HepG2 (cell line): ENCODE measurements around the gene PACS1. TPM values are rescaled to one million over a fixed set of nuclear protein-coding genes. Genes with fewer than 3 reads are reported as not detected.

Source experiments
- ATAC-seq: fragments of 200-7000 bp; cut with Tn5 transposase; 3 replicates; pipeline ENCODE4 v1.9.1; 2020; ENCODE audit warnings: mild to moderate bottlenecking, moderate library complexity
- BruUV-seq: library from RNA; stranded (reverse); fragments of 400-500 nt; replicated peaks from 2 replicates; lab custom pipeline; 2021; lab: Mats Ljungman, UMichigan
- CTCF ChIA-PET: fragments of 300-600 bp; formaldehyde crosslinking; extraction: SDS; loops from one replicate; lab custom pipeline; 2021; ENCODE audit warnings: low total read pairs, inconsistent platforms, low intra/inter-chr PET ratio; lab: Yijun Ruan, JAX
- POLR2A ChIA-PET: fragments of 350-600 bp; sonication (Branson Sonifier 250); formaldehyde crosslinking; loops from one replicate; lab custom pipeline; 2020; ENCODE audit warnings: antibody characterized with exemption, inconsistent platforms; lab: Yijun Ruan, JAX
- DNase-seq: peaks from one replicate; pipeline ENCODE4 v3.0.0-alpha.2; 2015; ENCODE audit warnings: low spot score
- FAIRE-seq: peaks from 3 replicates; lab custom pipeline; 2011; peaks lifted over from hg19 to GRCh38; lab: Jason Lieb, UNC
- H2AFZ ChIP-seq: one replicate; pipeline ENCODE4 v1.6.1; 2011; ENCODE audit warnings: low read length, inconsistent platforms
- H3K27ac ChIP-seq: fragments of 300-600 bp; 3 replicates; pipeline ENCODE4 v1.8.0; 2011; ENCODE audit warnings: mixed run types, mild to moderate bottlenecking, mixed read lengths, low read length, inconsistent platforms; ENCODE audit not compliant: insufficient read depth; ENCODE audit errors: extremely low read length
- H3K27me3 ChIP-seq, 2 experiments: fragments of 200-600 bp in 1 of 2; 2 replicates in 1 of 2; 3 replicates in 1 of 2; pipeline versions ENCODE4 v1.6.0 to v1.8.0; 2011; ENCODE audit warnings: low read length in 2 of 2, mild to moderate bottlenecking in 2 of 2, moderate library complexity in 2 of 2, inconsistent platforms in 1 of 2; ENCODE audit not compliant: insufficient read depth in 2 of 2, control insufficient read depth in 1 of 2
- H3K36me3 ChIP-seq, 2 experiments: fragments of 200-600 bp in 1 of 2; replicated peaks in 1 of 2; 2 replicates in 1 of 2; 3 replicates in 1 of 2; pipeline versions ENCODE4 v1.5.1 to v1.8.0; 2011; ENCODE audit warnings: low read length in 2 of 2, inconsistent platforms in 1 of 2; ENCODE audit not compliant: insufficient read depth in 2 of 2, control insufficient read depth in 1 of 2
- H3K4me1 ChIP-seq: 2 replicates; pipeline ENCODE4 v1.5.1; 2012; ENCODE audit warnings: low read length, inconsistent platforms; ENCODE audit not compliant: insufficient read depth
- H3K4me2 ChIP-seq: 2 replicates; pipeline ENCODE4 v1.6.0; 2011; ENCODE audit warnings: low read depth, low read length, inconsistent platforms
- H3K4me3 ChIP-seq, 3 experiments: fragments of 200-600 bp in 1 of 3; sonication (generic), shearing (Covaris generic) in 1 of 3; replicated peaks in 1 of 3; 2 replicates each; pipeline ENCODE4 v1.5.1; 2011 to 2016; ENCODE audit warnings: low read length in 3 of 3, inconsistent platforms in 2 of 3, low read depth in 2 of 3, mild to moderate bottlenecking in 2 of 3, control low read depth in 1 of 3, mixed read lengths in 1 of 3; ENCODE audit not compliant: insufficient read depth in 1 of 3
- H3K79me2 ChIP-seq: one replicate; pipeline ENCODE4 v1.6.1; 2011; ENCODE audit warnings: low read length, inconsistent platforms; ENCODE audit not compliant: insufficient read depth
- H3K9ac ChIP-seq: 2 replicates; pipeline ENCODE4 v1.6.0; 2011; ENCODE audit warnings: mild to moderate bottlenecking, low read depth, low read length, inconsistent platforms; ENCODE audit not compliant: insufficient read depth
- H3K9me3 ChIP-seq: 2 replicates; pipeline ENCODE4 v1.5.1; 2012; ENCODE audit warnings: mild to moderate bottlenecking, low read length
- H4K20me1 ChIP-seq: 2 replicates; pipeline ENCODE4 v1.6.0; 2011; ENCODE audit warnings: inconsistent platforms, mild to moderate bottlenecking, low read length, moderate library complexity; ENCODE audit not compliant: insufficient read depth
- AGO2 ChIP-seq: fragments of 200-400 bp; formaldehyde crosslinking; optimal IDR thresholded peaks from 2 replicates; pipeline ENCODE3; 2017; ENCODE audit warnings: mild to moderate bottlenecking, low read depth, low read length, moderate library complexity
- ARID2 ChIP-seq: sonication (generic); formaldehyde crosslinking; IDR thresholded peaks from 2 replicates; pipeline ENCODE4 v1.8.1; 2022; ENCODE audit warnings: mild to moderate bottlenecking, missing genetic modification reagents, borderline replicate concordance
- CCDC6 ChIP-seq: sonication (generic); formaldehyde crosslinking; IDR thresholded peaks from 2 replicates; pipeline ENCODE4 v1.8.1; 2022; ENCODE audit warnings: mild to moderate bottlenecking, missing genetic modification reagents, moderate library complexity
- HOXA5 ChIP-seq: sonication (generic); formaldehyde crosslinking; IDR thresholded peaks from 2 replicates; pipeline ENCODE4 v1.4.0; 2020; ENCODE audit warnings: missing genetic modification reagents
- MAFF ChIP-seq: IDR thresholded peaks from 2 replicates; pipeline ENCODE4 v1.6.1; 2011; ENCODE audit warnings: low read depth, low read length, improper control_type of control experiment
- NFE2L2 ChIP-seq: fragments of 150-350 bp; IDR thresholded peaks from 2 replicates; pipeline ENCODE4 v1.6.1; 2014; ENCODE audit warnings: low read length
- POGZ ChIP-seq: sonication (generic); formaldehyde crosslinking; IDR thresholded peaks from 2 replicates; pipeline ENCODE4 v1.4.0; 2020; ENCODE audit warnings: mild to moderate bottlenecking, missing genetic modification reagents
- SRSF4 ChIP-seq: fragments of 200-400 bp; formaldehyde crosslinking; IDR thresholded peaks from one replicate; pipeline ENCODE4 v1.6.1; 2018; ENCODE audit warnings: mild to moderate bottlenecking, low read depth, low read length, moderate library complexity; ENCODE audit not compliant: poor library complexity, severe bottlenecking
- ZFY ChIP-seq: sonication (generic); formaldehyde crosslinking; IDR thresholded peaks from 2 replicates; pipeline ENCODE4 v1.4.0; 2020; ENCODE audit warnings: missing genetic modification reagents
- ZIK1 ChIP-seq: sonication (generic); formaldehyde crosslinking; IDR thresholded peaks from 2 replicates; pipeline ENCODE4 v1.5.0; 2020; ENCODE audit warnings: mild to moderate bottlenecking, low read depth, missing genetic modification reagents, borderline replicate concordance
- ZNF3 ChIP-seq: IDR thresholded peaks from 2 replicates; pipeline ENCODE4 v1.7.0; 2017; ENCODE audit warnings: inconsistent platforms
- ZNF329 ChIP-seq: sonication (generic); formaldehyde crosslinking; IDR thresholded peaks from 2 replicates; pipeline ENCODE4 v1.9.0; 2021; ENCODE audit warnings: low read depth, mild to moderate bottlenecking, missing genetic modification reagents
- ZNF343 ChIP-seq: sonication (generic); formaldehyde crosslinking; IDR thresholded peaks from 2 replicates; pipeline ENCODE4 v1.4.0; 2020; ENCODE audit warnings: mild to moderate bottlenecking, missing genetic modification reagents
- ZSCAN25 ChIP-seq: sonication (generic); formaldehyde crosslinking; IDR thresholded peaks from 2 replicates; pipeline ENCODE4 v1.8.0; 2022; ENCODE audit warnings: mild to moderate bottlenecking, missing genetic modification reagents
- WGBS: methylation state at CpG from one replicate; pipeline ENCODE4 v1.1.6; 2017; ENCODE audit warnings: low lambda C conversion rate; 5-methylcytosine and 5-hydroxymethylcytosine counted together
- in situ Hi-C: cut with HindIII; loops from 2 replicates; pipeline ENCODE4 v1.10.0; 2017; ENCODE audit warnings: low pct_unique_long_range_greater_than_20kb; ENCODE audit not compliant: extremely low pct_ligation_motif_present
- intact Hi-C: fragments of 100-400 bp; cut with micrococcal nuclease; formaldehyde crosslinking; loops from one replicate; pipeline ENCODE4 v1.10.0; 2022; ENCODE audit not compliant: unreplicated experiment
- polyA plus RNA-seq, 8 experiments: library from polyadenylated mRNA; depleted of rRNA in 3 of 8; stranded (reverse) in 7 of 8; unstranded in 1 of 8; fragments of >200 nt; fragmentation: Illumina TruSeq in 4 of 8; extraction: Trizol in 4 of 8; gene quantifications; 2 replicates each; pipeline versions ENCODE4 v1.2.1 to v1.2.3, GENCODE V29; 2011 to 2016; ENCODE audit warnings: low read depth in 4 of 8, missing spikeins in 1 of 8, mixed read lengths in 1 of 8; ENCODE audit not compliant: insufficient read depth in 1 of 8
- total RNA-seq, 5 experiments: library from RNA; depleted of rRNA; stranded (reverse); fragments of >200 nt; fragmentation: Illumina TruSeq; extraction: Trizol; gene quantifications; 2 replicates each; pipeline ENCODE4 v1.2.3, GENCODE V29; 2016; ENCODE audit warnings: low read depth in 1 of 5
- TF ChIP-seq, protein P1 (sequence below): sonication (generic); formaldehyde crosslinking; IDR thresholded peaks from 2 replicates; pipeline ENCODE4 v1.5.0; 2020; ENCODE audit warnings: missing genetic modification reagents
- TF ChIP-seq, protein P2 (sequence below): sonication (generic); formaldehyde crosslinking; IDR thresholded peaks from 2 replicates; pipeline ENCODE4 v1.4.0; 2020; ENCODE audit warnings: missing genetic modification reagents

PACS1 gene
- total and polyA plus RNA-seq, 2 of the 13 experiments (the other 11 are each of a cell fraction or from before 2014, with no cell fraction given), result 7.6 to 8.6 TPM

DNA sequence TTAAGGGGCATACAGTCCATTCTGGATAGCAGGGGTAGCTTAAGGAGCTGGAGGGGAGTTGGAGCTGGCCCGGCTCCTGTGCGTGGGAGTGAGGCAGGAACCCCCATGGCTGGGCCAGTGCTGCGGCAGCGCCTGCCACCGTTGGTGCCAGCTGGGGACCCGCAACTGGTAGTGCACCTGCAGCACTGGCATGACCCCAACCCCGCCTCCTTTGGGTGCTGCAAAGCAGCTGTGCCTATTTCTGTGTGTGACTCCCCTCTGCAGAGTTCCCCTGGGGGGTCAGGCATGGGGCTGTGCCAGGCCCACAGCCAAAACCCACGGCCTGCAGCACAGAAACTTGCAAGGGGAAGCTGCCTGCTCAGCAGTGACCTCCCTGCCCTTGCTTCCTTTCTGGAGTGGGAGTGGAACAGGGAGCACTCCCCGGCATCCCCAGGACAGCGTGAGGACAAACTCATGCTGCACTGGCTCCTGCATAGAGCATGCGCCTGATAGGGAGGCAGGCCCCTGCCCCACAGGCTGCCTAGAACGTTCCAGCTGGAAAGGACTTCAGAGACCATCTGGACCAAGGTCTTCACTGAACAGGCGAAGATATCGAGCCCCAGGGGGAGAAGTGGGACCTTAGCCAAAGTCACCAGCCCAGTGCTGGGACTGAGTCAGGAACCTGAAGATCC lies 172.2 kb downstream of the PACS1 start:
- ChIA-PET POLR2A (no interaction called here), CTCF (no interaction called here)
- intact Hi-C loops, result no loop called here

DNA sequence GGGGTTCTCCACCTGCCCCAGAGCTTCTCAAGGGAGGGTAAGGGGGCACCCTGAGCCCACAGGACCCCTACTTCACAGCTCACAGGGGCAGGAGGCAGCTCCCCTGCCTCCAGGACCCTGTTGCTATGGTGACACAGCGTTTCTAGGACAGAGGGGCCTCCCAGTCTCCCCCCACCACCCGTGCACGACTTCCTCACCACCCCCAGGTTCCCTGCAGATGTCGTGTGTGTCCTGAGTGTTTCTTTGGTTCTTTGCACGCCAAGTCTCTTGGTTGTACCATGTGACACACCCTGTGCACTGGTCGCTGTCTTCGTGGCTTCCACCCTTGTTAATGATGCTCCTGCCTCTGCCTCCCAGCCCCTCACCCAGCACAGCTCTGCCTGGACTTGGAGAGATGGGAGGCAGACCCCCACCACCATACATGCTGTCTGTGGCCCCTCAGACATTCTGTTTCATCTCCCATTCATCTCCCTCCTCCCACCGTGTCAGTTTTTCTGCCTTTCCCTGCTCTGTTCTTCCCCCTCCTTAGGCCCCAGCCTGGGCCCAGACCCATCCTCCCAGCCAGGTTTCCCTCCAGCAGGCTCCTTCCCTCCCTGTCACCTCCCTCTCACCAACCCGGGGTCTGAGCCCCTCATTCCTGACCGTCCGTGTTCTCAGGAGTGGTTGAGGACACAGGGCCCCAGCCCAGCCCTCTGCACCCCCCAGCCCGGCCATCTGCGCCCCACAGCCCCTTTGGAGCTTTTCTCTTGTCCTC lies 173.9 kb downstream of the PACS1 start:
- Histone ChIP-seq H3K79me2 (no peaks in the 10 kb centered on the region), H3K9me3 (no peaks in the 10 kb centered on the region), H3K27ac (no peak overlapping the region), H2AFZ (no peak overlapping the region), H3K27me3 (no peaks in the 10 kb centered on the region), H3K36me3 (peaks cover 3% of the 10 kb centered on the region in 2 experiments; a peak in 3 of 5 replicates), H3K4me2 (no peak overlapping the region), H3K4me1 (no peaks in the 10 kb centered on the region), H4K20me1 (no peaks in the 10 kb centered on the region), H3K4me3 (no peak overlapping the region), H3K9ac (no peak overlapping the region)
- CTCF ChIA-PET, result no interaction called here
- in situ Hi-C loops, result no loop called here
- POLR2A ChIA-PET, result no interaction called here
- no peak for ATAC-seq
- no peak for FAIRE-seq
- TSS peak; percentile 44 for BruUV-seq
- intact Hi-C loops, result no loop called here
- 87% methylated on average over 13 of the region's 13 CpGs for WGBS
- DNase-seq, result no peak
- TF ChIP-seq POGZ (CRISPR knock-in tag), result no peak
- TF ChIP-seq ZNF343, result no peak
- TF ChIP-seq, protein P1, sequence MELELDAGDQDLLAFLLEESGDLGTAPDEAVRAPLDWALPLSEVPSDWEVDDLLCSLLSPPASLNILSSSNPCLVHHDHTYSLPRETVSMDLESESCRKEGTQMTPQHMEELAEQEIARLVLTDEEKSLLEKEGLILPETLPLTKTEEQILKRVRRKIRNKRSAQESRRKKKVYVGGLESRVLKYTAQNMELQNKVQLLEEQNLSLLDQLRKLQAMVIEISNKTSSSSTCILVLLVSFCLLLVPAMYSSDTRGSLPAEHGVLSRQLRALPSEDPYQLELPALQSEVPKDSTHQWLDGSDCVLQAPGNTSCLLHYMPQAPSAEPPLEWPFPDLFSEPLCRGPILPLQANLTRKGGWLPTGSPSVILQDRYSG (CRISPR knock-in tag), result no peak
- no peak for TF ChIP-seq HOXA5 (CRISPR knock-in tag)
- TF ChIP-seq ZFY (CRISPR knock-in tag), result no peak
- no peak for TF ChIP-seq NFE2L2
- TF ChIP-seq ZSCAN25 (CRISPR knock-in tag), result no peak
- no peak for TF ChIP-seq ZNF329
- no peak for TF ChIP-seq MAFF
- TF ChIP-seq SRSF4, result no peak
- no peak for TF ChIP-seq ZIK1
- no peak for TF ChIP-seq ZNF3 (CRISPR knock-in tag)
- no peak for TF ChIP-seq CCDC6
- TF ChIP-seq, protein P2, sequence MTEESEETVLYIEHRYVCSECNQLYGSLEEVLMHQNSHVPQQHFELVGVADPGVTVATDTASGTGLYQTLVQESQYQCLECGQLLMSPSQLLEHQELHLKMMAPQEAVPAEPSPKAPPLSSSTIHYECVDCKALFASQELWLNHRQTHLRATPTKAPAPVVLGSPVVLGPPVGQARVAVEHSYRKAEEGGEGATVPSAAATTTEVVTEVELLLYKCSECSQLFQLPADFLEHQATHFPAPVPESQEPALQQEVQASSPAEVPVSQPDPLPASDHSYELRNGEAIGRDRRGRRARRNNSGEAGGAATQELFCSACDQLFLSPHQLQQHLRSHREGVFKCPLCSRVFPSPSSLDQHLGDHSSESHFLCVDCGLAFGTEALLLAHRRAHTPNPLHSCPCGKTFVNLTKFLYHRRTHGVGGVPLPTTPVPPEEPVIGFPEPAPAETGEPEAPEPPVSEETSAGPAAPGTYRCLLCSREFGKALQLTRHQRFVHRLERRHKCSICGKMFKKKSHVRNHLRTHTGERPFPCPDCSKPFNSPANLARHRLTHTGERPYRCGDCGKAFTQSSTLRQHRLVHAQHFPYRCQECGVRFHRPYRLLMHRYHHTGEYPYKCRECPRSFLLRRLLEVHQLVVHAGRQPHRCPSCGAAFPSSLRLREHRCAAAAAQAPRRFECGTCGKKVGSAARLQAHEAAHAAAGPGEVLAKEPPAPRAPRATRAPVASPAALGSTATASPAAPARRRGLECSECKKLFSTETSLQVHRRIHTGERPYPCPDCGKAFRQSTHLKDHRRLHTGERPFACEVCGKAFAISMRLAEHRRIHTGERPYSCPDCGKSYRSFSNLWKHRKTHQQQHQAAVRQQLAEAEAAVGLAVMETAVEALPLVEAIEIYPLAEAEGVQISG (CRISPR knock-in tag), result no peak

More for the DNA sequence above, 172.2 kb downstream of the PACS1 start:
- no peaks in the 10 kb centered on the region for H3K4me1 ChIP-seq
- TF ChIP-seq AGO2 (peak; percentile 21), ARID2 (CRISPR knock-in tag) (no peak)
- DNase-seq (no peak), ATAC-seq (no peak), FAIRE-seq (no peak)
- BruUV-seq, result no TSS peak
- no peaks in the 10 kb centered on the region for H4K20me1 ChIP-seq
- no peak overlapping the region for H3K4me2 ChIP-seq
- no peak overlapping the region for H3K4me3 ChIP-seq
- H3K9me3 ChIP-seq, result no peaks in the 10 kb centered on the region
- H3K9ac ChIP-seq, result no peak overlapping the region
- H3K36me3 ChIP-seq, result peaks cover 3% of the 10 kb centered on the region in 2 experiments; a peak in 3 of 5 replicates
- 90% methylated on average over 4 of the region's 14 CpGs for WGBS
- in situ Hi-C loops, result no loop called here
- H3K27me3 ChIP-seq, result no peaks in the 10 kb centered on the region
- H3K27ac ChIP-seq, result no peak overlapping the region
- H2AFZ ChIP-seq, result no peak overlapping the region
- H3K79me2 ChIP-seq, result no peaks in the 10 kb centered on the region
